GM12892 (cell line): ENCODE data around the gene TMEM269.

ENCODE experiments used
- POLR2A ChIP-seq: IDR thresholded peaks from 2 replicates; pipeline ENCODE4 v1.6.1; 2011; ENCODE audit warnings: low read depth, low read length, control low read depth
- POLR2AphosphoS5 ChIP-seq: IDR thresholded peaks from 2 replicates; pipeline ENCODE4 v1.6.1; 2011; ENCODE audit warnings: low read depth, low read length, control low read depth

GRCh38 chr1:42786097-42786496, 1.3 kb downstream of the TMEM269 start:
- TF ChIP-seq POLR2A: no peak
- no peak for TF ChIP-seq POLR2AphosphoS5
